ENCODE data around the gene CEP57L1.
"Not testable (repeated sequence)": the region's sequence is repeated elsewhere in the genome, so short reads cannot be mapped to it uniquely, and the experiment has no call there.

The CEP57L1 gene

GRCh38 chr6:109073344-109074132 lies 21.8 kb upstream of the CEP57L1 start:
- peak in 1 of 2 donors; percentile 52 for DNase-seq (ENCODE audit: low read depth in 2 of 2)

DNA sequence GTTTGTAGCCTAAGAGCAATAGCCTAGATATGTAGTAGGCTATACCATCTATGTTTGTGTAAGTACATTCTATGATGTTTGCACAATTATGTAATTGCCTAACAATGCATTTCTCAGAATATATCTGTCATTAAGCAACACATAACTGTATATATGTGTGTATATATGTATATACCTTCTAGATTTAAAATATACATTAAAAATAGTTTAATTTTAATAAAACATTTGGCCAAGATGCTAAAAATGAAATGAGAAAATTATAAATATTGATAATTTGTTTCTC lies 21.2 kb upstream of the CEP57L1 start:
- no peak for DNase-seq (ENCODE audit: low read depth in 2 of 2)

- no peak for DNase-seq (ENCODE audit: low read depth in 2 of 2)
These were observed 19.4 kb upstream of the CEP57L1 start for GRCh38 chr6:109075934-109076333.

- no peak for DNase-seq (ENCODE audit: low read depth in 2 of 2)
These were observed 18.9 kb upstream of the CEP57L1 start for GRCh38 chr6:109076377-109076776.

DNA sequence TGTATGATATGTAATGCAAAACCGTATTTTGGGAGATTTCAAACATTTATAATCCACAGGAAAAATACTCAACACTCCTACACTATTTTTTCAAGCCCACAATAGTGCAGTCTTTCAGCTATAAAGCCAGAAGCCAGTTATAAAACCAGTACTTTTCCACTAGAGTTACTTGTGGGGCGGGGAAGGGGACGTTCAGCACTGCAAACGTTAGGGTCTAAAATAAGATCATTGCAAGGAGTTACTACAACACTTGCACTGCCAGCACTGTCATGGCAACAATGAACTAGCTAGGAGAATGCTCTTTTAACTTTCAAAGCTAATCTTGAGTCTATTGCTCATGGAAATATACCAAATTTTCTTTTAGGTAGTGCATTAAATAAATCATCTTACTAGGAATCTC lies 15.3 kb upstream of the CEP57L1 start:
- DNase-seq (ENCODE audit: low read depth in 2 of 2) = no peak

- no peak for DNase-seq (ENCODE audit: low read depth in 2 of 2)
These were observed 14.3 kb upstream of the CEP57L1 start for GRCh38 chr6:109081026-109081425.

GRCh38 chr6:109081516-109082187 lies 13.7 kb upstream of the CEP57L1 start:
- no peak for DNase-seq (ENCODE audit: low read depth in 2 of 2)

DNA sequence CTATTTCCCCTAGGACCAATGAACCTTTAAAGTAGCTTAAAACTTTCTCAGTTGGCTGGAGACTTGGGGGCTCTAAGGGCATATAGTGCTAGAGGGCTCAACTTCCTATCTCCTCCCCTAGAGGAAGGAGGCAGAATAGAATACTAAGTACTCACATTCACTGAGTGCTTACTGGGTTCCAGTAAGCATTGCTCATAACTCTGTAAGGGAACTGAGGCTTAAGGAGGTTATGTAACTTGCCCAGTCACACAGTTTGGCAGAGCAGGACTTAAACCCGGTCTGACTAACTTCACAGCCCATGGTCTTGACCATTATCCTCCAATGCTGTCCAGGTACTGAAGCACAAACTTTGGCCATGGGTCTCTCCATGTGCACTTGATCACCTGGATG lies 13.1 kb upstream of the CEP57L1 start:
- DNase-seq (ENCODE audit: low read depth in 2 of 2) = no peak

GRCh38 chr6:109083657-109084056 lies 11.7 kb upstream of the CEP57L1 start:
- DNase-seq (ENCODE audit: low read depth in 2 of 2) = no peak

- DNase-seq (ENCODE audit: low read depth in 2 of 2) = not testable (repeated sequence)
These were observed 11.2 kb upstream of the CEP57L1 start for GRCh38 chr6:109084146-109084545.

DNA sequence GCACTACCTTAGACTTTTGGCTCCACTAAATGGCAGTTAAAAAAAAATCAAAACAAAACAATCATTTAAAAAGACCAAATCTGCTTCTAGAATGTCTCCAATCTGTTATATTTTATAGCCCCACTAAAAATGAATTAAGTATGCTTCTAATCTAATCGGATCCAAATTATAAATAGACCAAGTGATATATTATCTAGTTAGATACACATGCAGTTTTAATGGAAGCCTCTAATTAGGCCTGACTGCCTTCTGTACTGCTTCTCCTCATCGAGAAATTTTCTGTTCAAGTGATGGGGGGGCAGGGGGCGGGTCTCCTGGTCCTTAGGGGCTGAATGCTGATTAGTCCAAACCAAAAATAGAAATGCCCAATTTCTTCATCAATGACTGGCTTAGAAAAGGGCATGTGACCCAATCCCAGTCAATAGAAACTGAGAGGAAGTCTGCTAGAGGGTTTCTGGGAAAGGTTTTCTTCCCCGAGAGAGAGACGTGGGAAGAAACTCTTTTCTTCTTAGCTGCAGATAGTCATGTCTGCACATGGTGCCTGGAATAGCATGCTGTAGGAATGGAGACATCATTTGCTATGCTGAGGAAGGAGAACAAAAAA lies 7.5 kb upstream of the CEP57L1 start:
- no peak for DNase-seq (ENCODE audit: low read depth in 2 of 2)

DNA sequence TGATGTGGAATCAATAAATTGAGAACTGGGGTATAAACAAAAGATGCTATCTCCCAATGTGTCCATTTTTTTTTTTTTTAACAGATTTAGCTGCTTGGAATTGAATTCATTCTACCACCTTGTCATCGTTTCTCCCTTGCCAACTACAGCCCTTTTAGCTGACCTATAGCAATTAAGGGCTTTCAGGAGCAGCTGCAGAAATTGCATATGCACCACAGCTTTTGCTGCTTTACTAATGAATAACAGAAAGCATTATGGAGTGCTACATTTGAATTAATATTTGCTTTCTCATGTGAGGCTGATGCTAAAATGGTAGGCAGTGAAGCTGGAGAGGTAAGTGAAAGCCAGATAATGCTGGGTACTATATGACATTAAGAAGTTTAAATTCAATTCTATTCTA lies 6.3 kb upstream of the CEP57L1 start:
- no peak for DNase-seq (ENCODE audit: low read depth in 2 of 2)

DNA sequence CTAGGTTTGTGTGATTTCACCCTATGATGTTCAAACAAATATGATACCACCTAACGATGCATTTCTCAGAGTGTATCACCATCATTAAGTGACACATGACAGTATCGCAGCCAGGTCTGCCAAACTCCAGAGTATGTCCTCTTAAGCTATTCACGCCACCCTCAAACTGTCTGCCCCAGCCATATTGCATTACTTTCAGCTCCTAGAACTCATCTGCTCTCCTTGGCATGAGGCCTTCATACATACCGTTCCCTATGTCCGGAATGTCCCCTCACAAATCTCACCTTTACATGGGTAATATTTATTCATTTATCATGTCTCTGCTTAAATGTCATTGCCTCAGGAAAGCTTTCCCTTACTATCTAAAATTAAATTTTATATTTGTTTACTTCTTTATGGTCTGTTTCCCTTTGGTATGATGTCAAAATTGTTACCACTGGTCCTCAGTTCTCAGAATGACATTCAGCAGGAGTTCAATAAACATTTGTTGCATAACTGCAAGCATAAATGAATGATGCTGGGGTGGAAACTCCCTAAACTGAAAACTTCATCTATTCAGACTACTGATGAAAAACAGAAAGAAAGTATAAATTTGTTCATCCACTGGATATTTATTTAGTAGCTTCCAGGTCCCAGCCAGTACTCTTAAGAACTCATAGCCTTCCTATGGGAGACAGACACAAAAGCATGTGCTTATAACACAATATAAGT lies 3.8 kb upstream of the CEP57L1 start:
- DNase-seq (ENCODE audit: low read depth in 2 of 2) = no peak

DNA sequence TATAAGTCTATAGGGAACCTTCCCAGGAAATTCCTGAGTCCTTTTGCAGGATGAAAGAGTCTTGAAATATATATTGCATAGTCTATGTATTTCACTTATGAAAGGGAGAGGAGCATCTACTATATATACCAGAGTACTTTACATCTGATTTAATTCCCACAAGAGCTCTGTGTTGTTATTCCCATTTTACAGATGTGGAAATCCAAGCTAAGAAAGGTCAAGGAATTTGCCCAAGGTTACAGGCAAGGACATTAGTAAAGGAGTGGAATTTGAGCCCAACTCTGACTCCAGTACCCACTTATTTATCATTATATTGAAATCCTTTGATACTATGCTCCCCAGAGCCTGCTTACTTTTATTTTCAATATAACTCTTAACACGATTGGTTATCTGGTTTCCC lies 3.2 kb upstream of the CEP57L1 start:
- no peak for DNase-seq (ENCODE audit: low read depth in 2 of 2)

DNA sequence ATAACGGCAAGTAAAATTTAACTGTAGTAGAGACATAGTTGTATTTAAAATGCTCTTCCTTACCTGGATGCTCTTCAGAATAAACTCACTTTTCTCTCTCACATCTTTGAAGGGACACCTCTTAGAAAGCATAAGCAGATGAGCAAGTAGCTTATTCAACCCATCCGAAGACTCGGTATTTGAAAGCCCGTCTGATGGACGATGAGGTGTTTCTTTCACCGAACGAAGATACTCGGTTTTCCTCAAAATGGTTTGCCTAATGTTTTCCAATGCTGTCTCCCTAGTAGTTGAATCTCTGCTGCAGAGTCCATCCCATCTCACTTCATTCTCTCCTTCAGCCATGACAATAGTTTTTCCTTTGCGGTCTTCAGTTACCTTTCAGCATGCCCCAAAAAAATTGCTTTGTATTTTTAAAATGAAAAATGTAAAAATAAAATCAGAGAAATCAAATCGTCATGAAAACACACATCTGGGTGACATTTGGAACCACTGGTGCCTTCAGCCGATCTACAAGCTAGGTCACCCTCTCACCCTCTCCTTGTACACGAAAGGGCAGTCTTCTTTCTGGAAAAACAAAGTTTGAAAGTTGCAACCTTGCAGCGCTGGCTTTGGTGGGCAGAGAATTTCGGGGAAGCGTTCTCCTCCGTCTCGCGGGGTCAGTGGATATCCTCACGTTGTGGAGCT lies 1.4 kb upstream of the CEP57L1 start:
- DNase-seq (ENCODE audit: low read depth in 2 of 2) = no peak

- peak; percentile 70 to 75 for DNase-seq (ENCODE audit: low read depth in 2 of 2)
These were observed 781 bp upstream of the CEP57L1 start, which contains the start of gene SESN1 for GRCh38 chr6:109094416-109095035. TSS of gene SESN1 (minus strand) at chr6:109094846. CDS start at chr6:109094073, 773 bp downstream.

DNA sequence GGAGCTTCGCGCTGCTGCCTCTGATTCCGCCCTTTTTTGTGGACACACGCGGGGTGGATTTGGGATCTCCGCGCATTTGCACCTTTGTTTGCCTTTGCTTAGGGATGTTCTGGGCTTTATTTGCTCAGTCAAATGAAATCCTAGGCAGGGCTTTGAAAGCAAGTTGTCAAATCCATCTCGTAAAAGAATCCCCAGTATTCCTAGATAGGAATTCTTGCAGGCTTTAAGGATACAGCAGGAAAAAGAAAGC lies 453 bp downstream of the CEP57L1 start:
- no peak for DNase-seq (ENCODE audit: low read depth in 2 of 2)

DNA sequence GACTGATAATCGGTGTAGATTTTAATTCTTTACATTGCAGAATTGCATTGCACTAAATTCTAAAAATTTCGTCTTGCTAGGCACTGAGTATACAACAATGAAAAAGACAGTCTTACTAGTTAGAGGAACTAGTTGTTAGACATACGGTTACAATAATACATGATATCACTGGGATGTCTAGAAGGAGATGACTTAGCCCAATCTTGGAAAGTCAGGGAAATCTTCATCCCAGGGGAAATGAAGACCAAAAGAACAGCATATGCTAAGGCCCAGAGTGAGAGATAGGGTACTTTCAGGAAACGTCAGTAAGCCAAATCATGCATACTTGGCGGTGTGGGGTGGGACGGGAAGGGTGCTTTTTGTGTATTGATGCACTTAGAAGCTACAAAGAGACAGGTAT lies 901 bp downstream of the CEP57L1 start:
- DNase-seq (ENCODE audit: low read depth in 2 of 2) = no peak

- DNase-seq (ENCODE audit: low read depth in 2 of 2) = no peak
These were observed 2.4 kb downstream of the CEP57L1 start for GRCh38 chr6:109097661-109098060.

- DNase-seq (ENCODE audit: low read depth in 2 of 2) = no peak
These were observed 7.5 kb downstream of the CEP57L1 start for GRCh38 chr6:109102762-109103161.

- DNase-seq (ENCODE audit: low read depth in 2 of 2) = no peak
These were observed 8.6 kb downstream of the CEP57L1 start for GRCh38 chr6:109103942-109104341.

DNA sequence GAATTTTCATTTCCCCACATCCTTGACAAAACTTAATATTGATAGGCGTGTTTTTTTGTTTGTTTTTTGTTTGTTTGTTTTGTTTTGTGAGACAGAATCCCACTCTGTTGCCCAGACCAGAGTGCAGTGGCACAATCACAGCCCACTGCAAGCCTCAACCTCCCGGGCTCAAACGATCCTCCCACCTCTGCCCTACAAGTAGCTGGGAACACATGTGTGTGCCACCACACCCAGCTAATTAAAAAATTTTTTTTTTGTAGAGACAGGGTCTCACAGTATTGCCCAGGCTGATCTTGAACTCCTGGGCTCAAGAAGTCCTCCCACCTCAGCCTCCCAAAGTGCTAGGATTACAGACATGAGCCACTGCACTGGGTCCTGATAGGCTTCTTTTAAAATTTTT lies 9.2 kb downstream of the CEP57L1 start:
- no peak for DNase-seq (ENCODE audit: low read depth in 2 of 2)
